ENCODE data around the gene AHCYL1. TPM values are rescaled to one million over a fixed set of nuclear protein-coding genes. Genes with fewer than 3 reads are reported as not detected.

Gene AHCYL1
- total RNA-seq, 1 experiment from 2014 or later = 92.0 TPM

GRCh38 chr1:110056776-110057175 is 72.2 kb downstream of the AHCYL1 start:
- DNase-seq (ENCODE audit: low read depth, low spot score) (no peak), ATAC-seq (no peak)
- no peaks in the 10 kb centered on the region for H3K27me3 ChIP-seq (ENCODE audit: insufficient read depth, low read length)
- H3K4me2 ChIP-seq (ENCODE audit: low read length) = no peak overlapping the region
- H3K4me1 ChIP-seq (ENCODE audit: control insufficient read depth in 1 of 2, insufficient read depth in 2 of 2, low read length in 2 of 2) = no peaks in the 10 kb centered on the region
- no peaks in the 10 kb centered on the region for H4K20me1 ChIP-seq (ENCODE audit: insufficient read depth)
- H3K9me2 ChIP-seq (ENCODE audit: insufficient read depth) = no peaks in the 10 kb centered on the region
- TF ChIP-seq EZH2 (IDR thresholded peaks at IDR 0.05) = no peak
- no peak for TF ChIP-seq POLR2AphosphoS5 (IDR thresholded peaks at IDR 0.05; ENCODE audit: low read depth, low read length)
- no peak for TF ChIP-seq ZBTB33 (IDR thresholded peaks at IDR 0.05; ENCODE audit: extremely low read depth, insufficient replicate concordance, low read length)
- TF ChIP-seq ATF3 (IDR thresholded peaks at IDR 0.05) = no peak
- no peak for TF ChIP-seq CEBPB (IDR thresholded peaks at IDR 0.05; ENCODE audit: low read depth)
- no peak for TF ChIP-seq REST (IDR thresholded peaks at IDR 0.05; ENCODE audit: low read depth)
- TF ChIP-seq TCF7L2 (IDR thresholded peaks at IDR 0.05; ENCODE audit: borderline replicate concordance, extremely low read depth, insufficient read depth, insufficient read length) = no peak
- TF ChIP-seq CBX3 (IDR thresholded peaks at IDR 0.05; ENCODE audit: low read depth) = no peak
- no peak for TF ChIP-seq MAX (IDR thresholded peaks at IDR 0.05)
- TF ChIP-seq YY1 (IDR thresholded peaks at IDR 0.05; ENCODE audit: extremely low read depth, insufficient replicate concordance, low read depth, low read length) = no peak
- no peak for TF ChIP-seq SRF (IDR thresholded peaks at IDR 0.05; ENCODE audit: low read depth)
- TF ChIP-seq POLR2A (IDR thresholded peaks at IDR 0.05; ENCODE audit: borderline replicate concordance, extremely low read depth, insufficient read depth, insufficient read length) = no peak
- TF ChIP-seq SIN3A (IDR thresholded peaks at IDR 0.05; ENCODE audit: low read depth) = no peak
- TF ChIP-seq EZH2phosphoT487 (IDR thresholded peaks at IDR 0.05; ENCODE audit: borderline replicate concordance) = no peak
- no peak for TF ChIP-seq FOSL1 (IDR thresholded peaks at IDR 0.05; ENCODE audit: low read depth)
- TF ChIP-seq ZFX (IDR thresholded peaks at IDR 0.05) = no peak
- no peak for TF ChIP-seq SP1 (IDR thresholded peaks at IDR 0.05; ENCODE audit: low read depth)
- no peak for TF ChIP-seq RAD21 (IDR thresholded peaks at IDR 0.05; ENCODE audit: low read depth)
- no peak for TF ChIP-seq ELF1 (IDR thresholded peaks at IDR 0.05; ENCODE audit: borderline replicate concordance, low read depth)
- no peak for TF ChIP-seq EGR1 (IDR thresholded peaks at IDR 0.05; ENCODE audit: low read depth)
- intact Hi-C loops (cut with micrococcal nuclease) = no loop called here
- peaks cover 31 to 38% of the 10 kb centered on the region in 2 experiments; a peak in 3 of 4 replicates for H3K36me3 ChIP-seq (ENCODE audit: control insufficient read depth in 1 of 2, insufficient read depth in 2 of 2, low read length in 2 of 2)
- RAD21 ChIA-PET (ENCODE audit: low non-redundant PET in 1 of 2, low total read pairs in 2 of 2, uncharacterized antibody in 2 of 2, unreplicated experiment in 2 of 2) = no interaction called here
- no peaks in the 10 kb centered on the region for H3K9me3 ChIP-seq (ENCODE audit: control insufficient read depth in 1 of 2, insufficient read depth in 1 of 2, low read depth in 1 of 2, low read length in 2 of 2)
- CTCF ChIA-PET = no interaction called here
- BruUV-seq (replicated peaks) = no TSS peak
- H2AFZ ChIP-seq (ENCODE audit: low read depth, low read length, poor library complexity, severe bottlenecking) = no peak overlapping the region
- H3K79me2 ChIP-seq (ENCODE audit: insufficient read depth, low read length) = no peaks in the 10 kb centered on the region
- no peak overlapping the region for H3K4me3 ChIP-seq (replicated peaks in 1 of 2; ENCODE audit: low read depth in 1 of 2, low read length in 2 of 2)
- no peak overlapping the region for H3K9ac ChIP-seq (ENCODE audit: low read length)
- H3K27ac ChIP-seq (ENCODE audit: low read depth, low read length) = no peak overlapping the region
- POLR2A ChIA-PET = no interaction called here
